Measurements from ENCODE around the gene KIFC3.

- no peak for TF ChIP-seq POLR2A (IDR thresholded peaks at IDR 0.05; ENCODE audit: low read depth)
- TF ChIP-seq CTCF (IDR thresholded peaks at IDR 0.05) = no peak
- TF ChIP-seq POLR2AphosphoS5 (IDR thresholded peaks at IDR 0.05) = no peak
- TF ChIP-seq EP300 (IDR thresholded peaks at IDR 0.05) = no peak
These were observed 2.6 kb downstream of the KIFC3 start for GRCh38 chr16:57799600-57800199.
